ENCODE measurements around the gene PLPP6.
"Not testable (repeated sequence)": the region's sequence is repeated elsewhere in the genome, so short reads cannot be mapped to it uniquely, and the experiment has no call there.

DNA sequence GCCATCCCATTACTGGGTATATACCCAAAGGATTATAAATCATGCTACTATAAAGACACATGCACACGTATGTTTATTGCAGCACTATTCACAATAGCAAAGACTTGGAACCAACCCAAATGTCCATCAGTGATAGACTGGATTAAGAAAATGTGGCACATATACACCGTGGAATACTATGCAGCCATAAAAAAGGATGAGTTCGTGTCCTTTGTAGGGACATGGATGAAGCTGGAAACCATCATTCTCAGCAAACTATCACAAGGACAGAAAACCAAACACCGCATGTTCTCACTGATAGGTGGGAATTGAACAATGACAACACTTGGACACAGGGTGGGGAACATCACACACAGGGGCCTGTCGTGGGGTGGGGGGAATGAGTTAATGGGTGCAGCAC lies 1.4 kb upstream of the PLPP6 start:
- TF ChIP-seq, protein P1, sequence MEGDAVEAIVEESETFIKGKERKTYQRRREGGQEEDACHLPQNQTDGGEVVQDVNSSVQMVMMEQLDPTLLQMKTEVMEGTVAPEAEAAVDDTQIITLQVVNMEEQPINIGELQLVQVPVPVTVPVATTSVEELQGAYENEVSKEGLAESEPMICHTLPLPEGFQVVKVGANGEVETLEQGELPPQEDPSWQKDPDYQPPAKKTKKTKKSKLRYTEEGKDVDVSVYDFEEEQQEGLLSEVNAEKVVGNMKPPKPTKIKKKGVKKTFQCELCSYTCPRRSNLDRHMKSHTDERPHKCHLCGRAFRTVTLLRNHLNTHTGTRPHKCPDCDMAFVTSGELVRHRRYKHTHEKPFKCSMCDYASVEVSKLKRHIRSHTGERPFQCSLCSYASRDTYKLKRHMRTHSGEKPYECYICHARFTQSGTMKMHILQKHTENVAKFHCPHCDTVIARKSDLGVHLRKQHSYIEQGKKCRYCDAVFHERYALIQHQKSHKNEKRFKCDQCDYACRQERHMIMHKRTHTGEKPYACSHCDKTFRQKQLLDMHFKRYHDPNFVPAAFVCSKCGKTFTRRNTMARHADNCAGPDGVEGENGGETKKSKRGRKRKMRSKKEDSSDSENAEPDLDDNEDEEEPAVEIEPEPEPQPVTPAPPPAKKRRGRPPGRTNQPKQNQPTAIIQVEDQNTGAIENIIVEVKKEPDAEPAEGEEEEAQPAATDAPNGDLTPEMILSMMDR (IDR thresholded peaks at IDR 0.05): not testable (repeated sequence)
- TF ChIP-seq POLR2A, EP300 (IDR thresholded peaks at IDR 0.05): not testable (repeated sequence)
